Keratinocyte (primary cell): ENCODE results near the gene MKRN2. TPM values are rescaled to one million over a fixed set of nuclear protein-coding genes. Genes with fewer than 3 reads are reported as not detected.

Source experiments
- DNase-seq: peaks from one replicate; pipeline ENCODE4 v3.0.0-alpha.2; 2011; ENCODE audit warnings: low read depth, missing footprints, low spot score
- FAIRE-seq: peaks from 2 replicates; lab custom pipeline; 2011; peaks lifted over from hg19 to GRCh38; lab: Jason Lieb, UNC
- H2AFZ ChIP-seq: 2 replicates; pipeline ENCODE4 v1.6.0; 2012; ENCODE audit warnings: low read length, control low read depth, inconsistent platforms; ENCODE audit not compliant: control insufficient read depth
- H3K27ac ChIP-seq: 2 replicates; pipeline ENCODE4 v1.5.1; 2011; ENCODE audit warnings: low read length; ENCODE audit not compliant: control insufficient read depth, insufficient read depth
- H3K27me3 ChIP-seq: 3 replicates; pipeline ENCODE4 v1.6.0; 2011; ENCODE audit warnings: low read length; ENCODE audit not compliant: control insufficient read depth, insufficient read depth; ENCODE audit errors: extremely low read depth
- H3K36me3 ChIP-seq, 2 experiments: 2 replicates in 1 of 2; 3 replicates in 1 of 2; pipeline ENCODE4 v1.5.1; 2011; ENCODE audit warnings: low read length in 2 of 2, mild to moderate bottlenecking in 1 of 2; ENCODE audit not compliant: control insufficient read depth in 2 of 2, insufficient read depth in 2 of 2; ENCODE audit errors: extremely low read depth in 1 of 2
- H3K4me1 ChIP-seq: 3 replicates; pipeline ENCODE4 v1.5.1; 2011; ENCODE audit warnings: low read length; ENCODE audit not compliant: control insufficient read depth, insufficient read depth; ENCODE audit errors: extremely low read depth
- H3K4me2 ChIP-seq: 3 replicates; pipeline ENCODE4 v1.6.0; 2011; ENCODE audit warnings: low read depth, low read length; ENCODE audit not compliant: control insufficient read depth, insufficient read depth; ENCODE audit errors: extremely low read depth
- H3K4me3 ChIP-seq, 3 experiments: fragments of 200-600 bp in 1 of 3; sonication (generic) in 1 of 3; 2 replicates in 2 of 3; 3 replicates in 1 of 3; pipeline ENCODE4 v1.5.1; 2011 to 2016; ENCODE audit warnings: low read length in 3 of 3, mild to moderate bottlenecking in 3 of 3, control low read depth in 2 of 3, inconsistent platforms in 1 of 3, low read depth in 1 of 3, mixed read lengths in 1 of 3, mixed run types in 1 of 3, moderate library complexity in 1 of 3; ENCODE audit not compliant: control insufficient read depth in 2 of 3, insufficient read depth in 2 of 3; ENCODE audit errors: extremely low read depth in 1 of 3
- H3K79me2 ChIP-seq: 2 replicates; pipeline ENCODE4 v1.6.0; 2012; ENCODE audit warnings: low read length; ENCODE audit not compliant: control insufficient read depth, insufficient read depth
- H3K9ac ChIP-seq: 3 replicates; pipeline ENCODE4 v1.6.0; 2011; ENCODE audit warnings: low read length; ENCODE audit not compliant: control insufficient read depth, insufficient read depth; ENCODE audit errors: extremely low read depth
- H3K9me1 ChIP-seq: 3 replicates; pipeline ENCODE4 v1.6.0; 2011; ENCODE audit warnings: low read length; ENCODE audit not compliant: control insufficient read depth, insufficient read depth; ENCODE audit errors: extremely low read depth
- H3K9me3 ChIP-seq: 2 replicates; pipeline ENCODE4 v1.5.1; 2012; ENCODE audit warnings: low read depth, low read length; ENCODE audit not compliant: control insufficient read depth
- H4K20me1 ChIP-seq: 3 replicates; pipeline ENCODE4 v1.6.0; 2011; ENCODE audit warnings: low read length; ENCODE audit not compliant: control insufficient read depth, insufficient read depth; ENCODE audit errors: extremely low read depth
- EZH2 ChIP-seq: IDR thresholded peaks from one replicate; pipeline ENCODE4 v1.6.1; 2012; ENCODE audit warnings: inconsistent platforms, mild to moderate bottlenecking, low read length, moderate library complexity
- dilution Hi-C: fragments of 300-500 bp; cut with MboI; formaldehyde crosslinking; loops from one replicate; pipeline ENCODE4 v1.7.0; 2020; ENCODE audit warnings: low sequenced_read_pairs; ENCODE audit not compliant: extremely low pct_ligation_motif_present
- polyA plus RNA-seq, 5 experiments: library from polyadenylated mRNA; depleted of rRNA in 3 of 5; stranded (reverse) in 3 of 5; stranded (forward) in 1 of 5; unstranded in 1 of 5; fragments of >200 nt; gene quantifications; 1 replicate in 1 of 5; 2 replicates in 3 of 5; 3 replicates in 1 of 5; pipeline versions ENCODE4 v1.2.1 to v1.2.3, GENCODE V29; 2011 to 2012; ENCODE audit warnings: missing spikeins in 2 of 5, low read depth in 1 of 5, low replicate concordance in 1 of 5
- TF ChIP-seq, protein P1 (sequence below), 3 experiments: IDR thresholded peaks in 1 of 3; conservative IDR thresholded peaks in 1 of 3; optimal IDR thresholded peaks in 1 of 3; 2 replicates in 2 of 3; 3 replicates in 1 of 3; pipeline versions ENCODE3 to v1.5.1; 2011; ENCODE audit warnings: low read length in 3 of 3, mild to moderate bottlenecking in 3 of 3, moderate library complexity in 2 of 3, control low read depth in 1 of 3, inconsistent platforms in 1 of 3; ENCODE audit not compliant: insufficient read depth in 2 of 3; ENCODE audit errors: extremely low read depth in 1 of 3

Gene MKRN2
- polyA plus RNA-seq, 1 donor (not counting 4 experiments of a cell fraction or from before 2014, with no cell fraction given) = 31.8 TPM

DNA sequence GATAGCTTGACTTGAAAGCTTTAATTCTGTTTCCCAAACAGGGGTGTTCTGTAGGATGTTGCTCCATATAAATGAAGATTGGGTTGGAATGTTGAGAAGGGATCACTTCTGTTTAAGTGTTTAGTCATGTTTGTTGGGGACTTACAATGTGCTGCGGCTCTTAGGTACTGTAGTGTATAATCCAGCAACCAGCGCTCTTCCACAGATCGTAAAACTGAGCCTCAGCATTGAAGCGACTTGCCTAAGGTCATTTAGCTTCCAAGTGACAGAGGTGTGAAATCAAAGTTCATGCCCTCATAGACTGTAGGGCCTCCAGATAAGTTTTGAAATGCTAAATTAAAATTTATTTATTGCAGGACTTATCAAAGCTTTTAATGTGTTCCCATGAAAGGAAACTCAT lies 1.8 kb downstream of the MKRN2 start:
- Histone ChIP-seq H3K4me3 (peak overlapping the region in 2 of 3 experiments; percentile 80 to 91), H3K27ac (peak overlapping the region; percentile 87), H3K9ac (peak overlapping the region; percentile 94), H3K4me1 (peaks cover 22% of the 10 kb centered on the region), H2AFZ (no peak overlapping the region), H3K4me2 (peak overlapping the region; percentile 88), H3K79me2 (peaks cover 66% of the 10 kb centered on the region), H3K9me1 (no peaks in the 10 kb centered on the region), H3K27me3 (no peaks in the 10 kb centered on the region), H3K9me3 (no peaks in the 10 kb centered on the region), H4K20me1 (peaks cover 4% of the 10 kb centered on the region), H3K36me3 (no peaks in the 10 kb centered on the region)
- dilution Hi-C loops = no loop called here
- TF ChIP-seq, protein P1, sequence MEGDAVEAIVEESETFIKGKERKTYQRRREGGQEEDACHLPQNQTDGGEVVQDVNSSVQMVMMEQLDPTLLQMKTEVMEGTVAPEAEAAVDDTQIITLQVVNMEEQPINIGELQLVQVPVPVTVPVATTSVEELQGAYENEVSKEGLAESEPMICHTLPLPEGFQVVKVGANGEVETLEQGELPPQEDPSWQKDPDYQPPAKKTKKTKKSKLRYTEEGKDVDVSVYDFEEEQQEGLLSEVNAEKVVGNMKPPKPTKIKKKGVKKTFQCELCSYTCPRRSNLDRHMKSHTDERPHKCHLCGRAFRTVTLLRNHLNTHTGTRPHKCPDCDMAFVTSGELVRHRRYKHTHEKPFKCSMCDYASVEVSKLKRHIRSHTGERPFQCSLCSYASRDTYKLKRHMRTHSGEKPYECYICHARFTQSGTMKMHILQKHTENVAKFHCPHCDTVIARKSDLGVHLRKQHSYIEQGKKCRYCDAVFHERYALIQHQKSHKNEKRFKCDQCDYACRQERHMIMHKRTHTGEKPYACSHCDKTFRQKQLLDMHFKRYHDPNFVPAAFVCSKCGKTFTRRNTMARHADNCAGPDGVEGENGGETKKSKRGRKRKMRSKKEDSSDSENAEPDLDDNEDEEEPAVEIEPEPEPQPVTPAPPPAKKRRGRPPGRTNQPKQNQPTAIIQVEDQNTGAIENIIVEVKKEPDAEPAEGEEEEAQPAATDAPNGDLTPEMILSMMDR (optimal IDR thresholded peaks at IDR 0.05 in 1 of 3, IDR thresholded peaks at IDR 0.05 in 1 of 3, conservative IDR thresholded peaks at IDR 0.05 in 1 of 3; ENCODE audit: extremely low read depth in 1 of 3, insufficient read depth in 2 of 3, low read length in 3 of 3) = no peak
- no peak for TF ChIP-seq EZH2
- no peak for FAIRE-seq
- DNase-seq = no peak

- H4K20me1 ChIP-seq = peaks cover 4% of the 10 kb centered on the region
- H3K36me3 ChIP-seq = no peaks in the 10 kb centered on the region
These were observed 2.6 kb downstream of the MKRN2 start for GRCh38 chr3:12559520-12559919.

More at GRCh38 chr3:12559520-12559919, 2.6 kb downstream of the MKRN2 start:
- H3K4me1 ChIP-seq = peaks cover 22% of the 10 kb centered on the region
- DNase-seq = no peak
- peaks cover 73% of the 10 kb centered on the region for H3K79me2 ChIP-seq
- no peaks in the 10 kb centered on the region for H3K27me3 ChIP-seq
- no peak overlapping the region for H3K9ac ChIP-seq
- no peak overlapping the region for H3K4me3 ChIP-seq
- TF ChIP-seq EZH2 = no peak
- TF ChIP-seq, protein P1 (optimal IDR thresholded peaks at IDR 0.05 in 1 of 3, IDR thresholded peaks at IDR 0.05 in 1 of 3, conservative IDR thresholded peaks at IDR 0.05 in 1 of 3; ENCODE audit: extremely low read depth in 1 of 3, insufficient read depth in 2 of 3, low read length in 3 of 3) = no peak
- H3K9me3 ChIP-seq = no peaks in the 10 kb centered on the region
- H3K27ac ChIP-seq = no peak overlapping the region
- dilution Hi-C loops = no loop called here
- no peaks in the 10 kb centered on the region for H3K9me1 ChIP-seq
- FAIRE-seq = no peak
- no peak overlapping the region for H2AFZ ChIP-seq
- no peak overlapping the region for H3K4me2 ChIP-seq
